HEK293 (cell line): Measurements from ENCODE around the gene ZNF334.

ENCODE experiments used
- CTCF ChIA-PET: fragments of 350-600 bp; formaldehyde crosslinking; extraction: SDS; loops from one replicate; lab custom pipeline; 2021; ENCODE audit warnings: antibody characterized with exemption; lab: Yijun Ruan, JAX
- POLR2A ChIA-PET: fragments of 300-600 bp; formaldehyde crosslinking; extraction: SDS; loops from one replicate; lab custom pipeline; 2020; ENCODE audit warnings: antibody characterized with exemption, inconsistent platforms; lab: Yijun Ruan, JAX
- H3K27ac ChIP-seq: fragments of 200-500 bp; sonication (Bioruptor generic); 2 replicates; pipeline ENCODE4 v1.5.1; 2014; ENCODE audit warnings: low read depth, low read length, control low read depth, inconsistent platforms; ENCODE audit errors: extremely low read depth
- H3K36me3 ChIP-seq, 2 experiments: fragments of 200-500 bp in 1 of 2; sonication (Bioruptor generic) in 1 of 2; 1 replicate in 1 of 2; 2 replicates in 1 of 2; pipeline ENCODE4 v1.5.1; 2014 to 2017; ENCODE audit warnings: inconsistent platforms in 2 of 2, low read length in 2 of 2; ENCODE audit not compliant: control insufficient read depth in 2 of 2, insufficient read depth in 1 of 2
- H3K4me1 ChIP-seq: fragments of 200-500 bp; sonication (Bioruptor generic); 2 replicates; pipeline ENCODE4 v1.5.1; 2014; ENCODE audit warnings: mild to moderate bottlenecking, low read length, inconsistent platforms; ENCODE audit not compliant: control insufficient read depth, insufficient read depth
- H3K4me3 ChIP-seq: 2 replicates; pipeline ENCODE4 v1.5.1; 2011; ENCODE audit warnings: low read depth, mild to moderate bottlenecking, control low read depth, low read length, moderate library complexity
- H3K9me3 ChIP-seq: fragments of 200-500 bp; sonication (Bioruptor generic); 2 replicates; pipeline ENCODE4 v1.5.1; 2014; ENCODE audit warnings: low read depth, low read length, inconsistent platforms; ENCODE audit not compliant: control insufficient read depth, insufficient read depth
- AEBP2 ChIP-seq: fragments of 450-650 bp; formaldehyde crosslinking; IDR thresholded peaks from 2 replicates; pipeline ENCODE4 v1.5.1; 2016; ENCODE audit warnings: missing biosample characterization, missing genetic modification characterization, borderline replicate concordance
- ATF2 ChIP-seq: fragments of 450-650 bp; formaldehyde crosslinking; IDR thresholded peaks from 2 replicates; pipeline ENCODE4 v1.5.1; 2016; ENCODE audit warnings: missing biosample characterization, missing genetic modification characterization, low read depth
- GLI4 ChIP-seq: fragments of 450-650 bp; formaldehyde crosslinking; IDR thresholded peaks from 2 replicates; pipeline ENCODE4 v1.5.1; 2016; ENCODE audit warnings: missing biosample characterization, missing genetic modification characterization
- KLF7 ChIP-seq: fragments of 450-650 bp; formaldehyde crosslinking; IDR thresholded peaks from 2 replicates; pipeline ENCODE4 v1.5.1; 2016; ENCODE audit warnings: missing biosample characterization, missing genetic modification characterization, borderline replicate concordance
- MZF1 ChIP-seq: fragments of 450-650 bp; formaldehyde crosslinking; IDR thresholded peaks from 2 replicates; pipeline ENCODE4 v1.5.1; 2017; ENCODE audit warnings: missing biosample characterization, missing genetic modification characterization, borderline replicate concordance
- PATZ1 ChIP-seq: fragments of 450-650 bp; formaldehyde crosslinking; IDR thresholded peaks from 2 replicates; pipeline ENCODE4 v1.5.1; 2016; ENCODE audit warnings: missing biosample characterization, missing genetic modification characterization
- PRDM6 ChIP-seq: fragments of 450-650 bp; formaldehyde crosslinking; IDR thresholded peaks from 2 replicates; pipeline ENCODE4 v1.5.1; 2017; ENCODE audit warnings: missing biosample characterization, missing genetic modification characterization
- SP7 ChIP-seq: fragments of 450-650 bp; formaldehyde crosslinking; IDR thresholded peaks from 2 replicates; pipeline ENCODE4 v1.5.1; 2016; ENCODE audit warnings: missing biosample characterization, missing genetic modification characterization
- TRIM28 ChIP-seq: IDR thresholded peaks from 2 replicates; pipeline ENCODE4 v1.6.1; 2011; ENCODE audit warnings: low read length, control low read depth, borderline replicate concordance
- ZIC2 ChIP-seq: fragments of 450-650 bp; formaldehyde crosslinking; IDR thresholded peaks from 2 replicates; pipeline ENCODE4 v1.5.1; 2016; ENCODE audit warnings: missing biosample characterization, missing genetic modification characterization
- ZNF133 ChIP-seq: fragments of 450-650 bp; formaldehyde crosslinking; IDR thresholded peaks from 2 replicates; pipeline ENCODE4 v1.5.1; 2016; ENCODE audit warnings: missing biosample characterization, missing genetic modification characterization
- ZNF155 ChIP-seq: fragments of 450-650 bp; formaldehyde crosslinking; IDR thresholded peaks from 2 replicates; pipeline ENCODE4 v1.5.1; 2016; ENCODE audit warnings: missing biosample characterization, missing genetic modification characterization
- ZNF157 ChIP-seq: fragments of 450-650 bp; formaldehyde crosslinking; IDR thresholded peaks from 2 replicates; pipeline ENCODE4 v1.5.1; 2016; ENCODE audit warnings: missing biosample characterization, missing genetic modification characterization
- ZNF223 ChIP-seq: fragments of 450-650 bp; formaldehyde crosslinking; IDR thresholded peaks from 2 replicates; pipeline ENCODE4 v1.5.1; 2016; ENCODE audit warnings: missing biosample characterization, missing genetic modification characterization
- ZNF335 ChIP-seq: fragments of 450-650 bp; formaldehyde crosslinking; conservative IDR thresholded peaks from 2 replicates; pipeline ENCODE4 v1.5.1; 2016; ENCODE audit warnings: missing biosample characterization, missing genetic modification characterization
- ZNF341 ChIP-seq: fragments of 450-650 bp; formaldehyde crosslinking; IDR thresholded peaks from 2 replicates; pipeline ENCODE4; 2016; ENCODE audit warnings: low read depth, missing biosample characterization, missing genetic modification characterization
- ZNF362 ChIP-seq: fragments of 450-650 bp; formaldehyde crosslinking; IDR thresholded peaks from 2 replicates; pipeline ENCODE4 v1.5.1; 2016; ENCODE audit warnings: missing biosample characterization, missing genetic modification characterization
- ZNF398 ChIP-seq: fragments of 450-650 bp; formaldehyde crosslinking; IDR thresholded peaks from 2 replicates; pipeline ENCODE4 v1.5.1; 2017; ENCODE audit warnings: missing biosample characterization, missing genetic modification characterization
- ZNF449 ChIP-seq: fragments of 450-650 bp; formaldehyde crosslinking; IDR thresholded peaks from 2 replicates; pipeline ENCODE4 v1.5.1; 2017; ENCODE audit warnings: missing biosample characterization, mild to moderate bottlenecking, missing genetic modification characterization, moderate library complexity
- ZNF544 ChIP-seq: fragments of 450-650 bp; formaldehyde crosslinking; IDR thresholded peaks from 2 replicates; pipeline ENCODE4 v1.5.0; 2017; ENCODE audit warnings: missing biosample characterization, missing genetic modification characterization
- ZNF555 ChIP-seq: fragments of 450-650 bp; formaldehyde crosslinking; conservative IDR thresholded peaks from 2 replicates; pipeline ENCODE4 v1.5.1; 2017; ENCODE audit warnings: missing biosample characterization, mild to moderate bottlenecking, missing genetic modification characterization, inconsistent platforms
- ZNF561 ChIP-seq: fragments of 450-650 bp; IDR thresholded peaks from 2 replicates; pipeline ENCODE4 v1.5.1; 2018; ENCODE audit warnings: missing biosample characterization, missing genetic modification characterization, borderline replicate concordance
- ZNF596 ChIP-seq: fragments of 450-650 bp; IDR thresholded peaks from 2 replicates; pipeline ENCODE4 v1.5.0; 2018; ENCODE audit warnings: missing biosample characterization, mild to moderate bottlenecking, missing genetic modification characterization, moderate library complexity
- ZNF701 ChIP-seq: fragments of 450-650 bp; formaldehyde crosslinking; IDR thresholded peaks from 2 replicates; pipeline ENCODE4 v1.5.1; 2016; ENCODE audit warnings: missing biosample characterization, missing genetic modification characterization
- ZNF791 ChIP-seq: fragments of 450-650 bp; formaldehyde crosslinking; IDR thresholded peaks from 2 replicates; pipeline ENCODE4 v1.5.1; 2016; ENCODE audit warnings: missing biosample characterization, missing genetic modification characterization

Gene ZNF334

GRCh38 chr20:46547995-46548394, 34.6 kb upstream of the ZNF334 start:
- ChIA-PET CTCF (interaction anchor here (0.7 kb wide), 1 partner anchor 35 kb away, joined by 4 read pairs; no protein-coding TSS in a partner anchor), POLR2A (no interaction called here)
- H3K4me1 ChIP-seq, result no peaks in the 10 kb centered on the region
- H3K9me3 ChIP-seq, result no peaks in the 10 kb centered on the region
- no peaks in the 10 kb centered on the region for H3K36me3 ChIP-seq
- H3K27ac ChIP-seq, result no peak overlapping the region
- H3K4me3 ChIP-seq, result no peak overlapping the region
- TF ChIP-seq MZF1 (tag by site-specific recombination) (no peak), ZNF398 (no peak), PATZ1 (no peak), ZNF561 (tag by site-specific recombination) (no peak), TRIM28 (no peak), ZIC2 (tag by site-specific recombination) (no peak), ZNF155 (no peak), ATF2 (tag by site-specific recombination) (no peak), SP7 (tag by site-specific recombination) (no peak), KLF7 (no peak), ZNF223 (tag by site-specific recombination) (no peak), ZNF544 (tag by site-specific recombination) (no peak)

- CTCF ChIA-PET, result no interaction called here
- Histone ChIP-seq H3K4me3 (no peak overlapping the region), H3K4me1 (no peaks in the 10 kb centered on the region), H3K9me3 (no peaks in the 10 kb centered on the region), H3K27ac (no peak overlapping the region), H3K36me3 (no peaks in the 10 kb centered on the region)
- POLR2A ChIA-PET, result no interaction called here
- no peak for TF ChIP-seq ZNF791 (tag by site-specific recombination)
- TF ChIP-seq PRDM6 (tag by site-specific recombination), result no peak
- no peak for TF ChIP-seq ZNF155
- no peak for TF ChIP-seq ZNF362
- no peak for TF ChIP-seq ZNF335 (tag by site-specific recombination)
- no peak for TF ChIP-seq ZNF341
- TF ChIP-seq ZNF555 (tag by site-specific recombination), result no peak
- no peak for TF ChIP-seq AEBP2 (tag by site-specific recombination)
- TF ChIP-seq ZNF133 (tag by site-specific recombination), result no peak
- no peak for TF ChIP-seq GLI4 (tag by site-specific recombination)
- no peak for TF ChIP-seq ZNF449 (tag by site-specific recombination)
- no peak for TF ChIP-seq ZNF701 (tag by site-specific recombination)
- no peak for TF ChIP-seq KLF7
- no peak for TF ChIP-seq ZNF157 (tag by site-specific recombination)
- TF ChIP-seq ZNF596 (tag by site-specific recombination), result no peak
- TF ChIP-seq ZNF561 (tag by site-specific recombination), result no peak
Measured at GRCh38 chr20:46546936-46547335, 33.6 kb upstream of the ZNF334 start.
